Subcutaneous preadipocyte (primary cell): ENCODE results near the gene PDE5A. TPM values are rescaled to one million over a fixed set of nuclear protein-coding genes. Genes with fewer than 3 reads are reported as not detected.

Experiments used
- small RNA-seq: library from RNA; depleted of rRNA; stranded (forward); fragments of <200 nt; gene quantifications from one replicate; pipeline ENCODE3, GENCODE V24; 2012
- total RNA-seq: library from RNA; depleted of rRNA; stranded (reverse); fragments of >200 nt; gene quantifications from 2 replicates; pipeline ENCODE4 v1.2.3, GENCODE V29; 2012

Gene PDE5A
- 2.2 and 4.5 TPM in 2 replicates for total RNA-seq

DNA sequence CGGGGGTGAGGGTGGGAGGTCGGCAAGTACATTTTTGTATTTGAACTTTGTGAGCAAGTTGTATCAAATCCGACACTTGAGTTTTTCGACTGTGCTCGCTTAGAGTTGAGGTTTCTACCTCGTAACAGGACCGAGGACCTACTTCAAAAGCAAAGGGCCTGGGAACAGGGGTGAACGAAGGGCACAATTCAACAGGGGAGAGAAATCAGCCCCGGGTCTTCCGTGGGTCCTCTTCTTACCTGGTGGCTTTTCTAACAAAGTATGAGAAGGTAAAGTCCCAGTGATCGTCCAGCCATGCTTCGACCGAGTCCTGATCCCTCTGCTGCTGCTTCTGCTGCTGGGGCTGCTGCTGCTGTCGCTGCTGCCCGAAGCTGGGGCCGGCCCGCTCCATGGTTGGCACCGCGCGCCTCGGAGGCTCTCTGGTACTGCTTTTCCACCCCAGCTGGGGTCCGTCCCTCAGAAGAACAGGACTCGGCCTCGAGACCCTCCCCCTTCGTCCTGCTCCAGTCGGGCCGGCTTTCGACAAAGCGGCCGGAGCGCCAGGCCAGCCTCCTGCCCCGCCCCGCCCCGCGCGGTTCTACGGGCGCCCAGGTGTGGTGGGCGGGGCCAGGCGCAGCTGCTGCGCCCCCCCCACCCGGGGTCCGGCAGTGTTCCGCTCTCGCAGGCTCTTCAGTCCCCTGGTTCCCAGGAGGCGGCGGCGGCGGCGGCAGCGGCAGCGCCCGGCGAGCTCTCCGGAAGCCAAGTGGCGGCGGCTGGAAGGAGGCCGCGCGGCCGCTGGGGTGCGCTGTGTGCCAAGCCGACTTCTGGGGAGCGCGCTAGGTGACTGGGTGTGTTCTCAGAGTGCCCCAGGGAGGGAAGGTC, at the start of gene PDE5A:
TSS of gene PDE5A (minus strand) at position 524 of the 861 bp plus-strand sequence. CDS start at position 391, 133 bp downstream.

Small RNAs within 50 kb of the gene (small RNA-seq; reads per million reads assigned to genes)
- not detected for gene RF00614
